ENCODE measurements around the gene GUCA1C. TPM values are rescaled to one million over a fixed set of nuclear protein-coding genes. Genes with fewer than 3 reads are reported as not detected.

The GUCA1C gene
- total RNA-seq, 1 experiment from 2014 or later, result not detected

DNA sequence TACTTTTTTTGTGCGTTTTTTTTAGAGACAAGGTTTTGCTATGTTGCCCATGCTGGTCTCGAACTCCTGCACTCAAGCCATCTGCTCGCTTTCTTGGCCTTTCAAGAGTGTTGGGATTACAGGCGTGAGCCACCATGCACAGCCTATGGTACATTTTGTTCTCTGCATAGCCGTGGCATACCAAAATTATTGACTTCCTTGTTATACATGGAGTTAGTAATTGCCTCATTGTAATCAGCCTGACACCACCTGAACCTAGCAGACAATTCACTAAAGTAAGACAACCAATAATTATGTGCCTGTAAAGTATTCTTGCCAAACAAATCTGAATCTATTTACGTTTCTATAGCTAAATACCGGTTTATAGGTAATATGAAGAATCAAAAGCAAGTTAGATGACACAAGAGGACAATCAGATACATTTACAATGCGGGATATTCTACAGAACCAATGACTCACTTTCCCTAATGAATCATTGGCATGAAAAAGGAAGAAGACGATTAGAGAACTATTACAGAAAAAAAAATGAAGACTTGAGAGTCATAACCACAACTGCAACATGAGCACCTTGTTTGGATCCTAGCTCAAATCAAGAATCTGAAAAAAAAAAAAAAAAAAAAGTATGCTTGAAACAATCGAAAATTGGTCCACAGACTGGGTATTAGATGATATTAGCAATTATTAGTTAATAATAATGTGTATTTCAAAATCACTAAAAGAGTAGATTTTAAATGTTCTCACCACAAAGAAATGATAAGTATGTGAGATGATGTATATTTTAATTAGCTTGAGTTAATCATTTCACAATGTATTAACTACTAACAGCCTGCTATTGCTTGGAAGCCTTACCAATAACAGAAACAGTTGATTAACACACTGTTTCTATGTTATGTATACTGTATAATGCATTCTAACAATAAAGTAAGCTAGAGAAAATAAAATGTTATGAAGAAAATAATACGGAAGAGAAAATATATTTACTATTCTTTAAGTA, 7.1 kb downstream of the GUCA1C start:
- POLR2A ChIA-PET (ENCODE audit: unreplicated experiment), result no interaction called here
- Histone ChIP-seq H3K9me2 (replicated peaks; ENCODE audit: low read length) (no peaks in the 10 kb centered on the region), H3K79me2 (ENCODE audit: low read length) (no peaks in the 10 kb centered on the region), H3K4me1 (ENCODE audit: insufficient read depth, low read length) (no peaks in the 10 kb centered on the region), H2AFZ (ENCODE audit: low read length) (no peak overlapping the region), H3K9me3 (ENCODE audit: low read length) (no peaks in the 10 kb centered on the region), H3K27me3 (ENCODE audit: low read length) (peaks cover 21% of the 10 kb centered on the region), H4K20me1 (ENCODE audit: low read length) (no peaks in the 10 kb centered on the region), H3K36me3 (ENCODE audit: low read depth, low read length) (no peaks in the 10 kb centered on the region), H3K4me3 (ENCODE audit: low read length) (no peak overlapping the region), H3F3A (ENCODE audit: low read length, unreplicated experiment) (no peaks in the 10 kb centered on the region), H3K27ac (ENCODE audit: low read length) (no peak overlapping the region), H3K4me2 (ENCODE audit: low read length) (no peak overlapping the region), H3K9ac (ENCODE audit: low read length) (no peak overlapping the region)
- ATAC-seq (peak; percentile 37; the same call in 1 of the 2 replicates), DNase-seq (peak; percentile 67)
- CTCF ChIA-PET, result no interaction called here
- TF ChIP-seq EZH2phosphoT487 (IDR thresholded peaks at IDR 0.05; ENCODE audit: borderline replicate concordance, low read length) (no peak), CTCF (conservative IDR thresholded peaks at IDR 0.05; ENCODE audit: low read depth, low read length) (no peak), EZH2 (IDR thresholded peaks at IDR 0.05; ENCODE audit: low read length, unreplicated experiment) (no peak)
- intact Hi-C loops (cut with micrococcal nuclease), result no loop called here
- BruUV-seq (replicated peaks), result no TSS peak

- H3K9me2 ChIP-seq (replicated peaks; ENCODE audit: low read length), result no peaks in the 10 kb centered on the region
- no peak overlapping the region for H2AFZ ChIP-seq (ENCODE audit: low read length)
- DNase-seq (no peak), ATAC-seq (no peak)
- no peak overlapping the region for H3K27ac ChIP-seq (ENCODE audit: low read length)
- no peaks in the 10 kb centered on the region for H3F3A ChIP-seq (ENCODE audit: low read length, unreplicated experiment)
- no peaks in the 10 kb centered on the region for H3K79me2 ChIP-seq (ENCODE audit: low read length)
- no peaks in the 10 kb centered on the region for H4K20me1 ChIP-seq (ENCODE audit: low read length)
- no peak overlapping the region for H3K4me2 ChIP-seq (ENCODE audit: low read length)
- ChIA-PET POLR2A (ENCODE audit: unreplicated experiment) (no interaction called here), CTCF (interaction anchor here (0.6 kb wide), 1 partner anchor 25 kb away, joined by 3 read pairs; no protein-coding TSS in a partner anchor)
- TF ChIP-seq EZH2phosphoT487 (IDR thresholded peaks at IDR 0.05; ENCODE audit: borderline replicate concordance, low read length), result no peak
- no peak for TF ChIP-seq EZH2 (IDR thresholded peaks at IDR 0.05; ENCODE audit: low read length, unreplicated experiment)
- no peak for TF ChIP-seq CTCF (conservative IDR thresholded peaks at IDR 0.05; ENCODE audit: low read depth, low read length)
- H3K4me1 ChIP-seq (ENCODE audit: insufficient read depth, low read length), result no peaks in the 10 kb centered on the region
- H3K27me3 ChIP-seq (ENCODE audit: low read length), result peaks cover 45% of the 10 kb centered on the region
- intact Hi-C loops (cut with micrococcal nuclease), result no loop called here
- no peaks in the 10 kb centered on the region for H3K9me3 ChIP-seq (ENCODE audit: low read length)
- no peaks in the 10 kb centered on the region for H3K36me3 ChIP-seq (ENCODE audit: low read depth, low read length)
- no peak overlapping the region for H3K4me3 ChIP-seq (ENCODE audit: low read length)
- no peak overlapping the region for H3K9ac ChIP-seq (ENCODE audit: low read length)
- no TSS peak for BruUV-seq (replicated peaks)
Measured at GRCh38 chr3:108940568-108941263, 13.0 kb downstream of the GUCA1C start.

Measured in PC-3 (cell line).